Tibial nerve (tissue), 4 donors: Measurements from ENCODE around the gene SLC25A51. TPM values are rescaled to one million over a fixed set of nuclear protein-coding genes. Genes with fewer than 3 reads are reported as not detected.

Experiments used
- DNase-seq, 2 donors: peaks; one replicate each; pipeline ENCODE4 v3.0.0-alpha.2; 2019; ENCODE audit warnings: low spot score in 2 of 2
- H3K27ac ChIP-seq, 4 donors: fragments of 200-600 bp; sonication (generic) in 3 of 4; one replicate each; pipeline ENCODE4 v1.5.1; 2017 to 2019; ENCODE audit warnings: mild to moderate bottlenecking in 1 of 4
- H3K27me3 ChIP-seq, 2 donors: fragments of 200-600 bp; sonication (generic) in 1 of 2; one replicate each; pipeline versions ENCODE4 v1.5.1 to v1.6.0; 2017 to 2019
- H3K36me3 ChIP-seq, 3 donors: fragments of 200-600 bp; sonication (generic); one replicate each; pipeline ENCODE4 v1.5.1; 2018 to 2019
- H3K4me1 ChIP-seq, 4 donors: fragments of 200-600 bp; sonication (generic) in 3 of 4; one replicate each; pipeline ENCODE4 v1.5.1; 2017 to 2019
- H3K4me3 ChIP-seq, 4 donors: fragments of 200-600 bp; sonication (generic) in 3 of 4; one replicate each; pipeline ENCODE4 v1.5.1; 2017 to 2019; ENCODE audit warnings: mild to moderate bottlenecking in 1 of 4, moderate library complexity in 1 of 4
- H3K9me3 ChIP-seq, 4 donors: fragments of 200-600 bp; sonication (generic) in 3 of 4; one replicate each; pipeline ENCODE4 v1.5.1; 2017 to 2019
- CTCF ChIP-seq, 5 experiments: fragments of 200-600 bp in 3 of 5; fragments of 450-650 bp in 2 of 5; sonication (generic) in 3 of 5; IDR thresholded peaks; one replicate each; pipeline ENCODE4 v1.5.1; 2016 to 2019; ENCODE audit warnings: antibody characterized with exemption in 5 of 5, mild to moderate bottlenecking in 3 of 5, moderate library complexity in 2 of 5
- EP300 ChIP-seq, 2 donors: sonication (generic); formaldehyde crosslinking; IDR thresholded peaks; one replicate each; pipeline ENCODE4 v1.6.1; 2017; ENCODE audit warnings: antibody characterized with exemption in 2 of 2, mild to moderate bottlenecking in 1 of 2
- POLR2A ChIP-seq, 2 donors: fragments of 450-650 bp; IDR thresholded peaks; one replicate each; pipeline ENCODE4 v1.6.1; 2017; ENCODE audit warnings: antibody characterized with exemption in 2 of 2, mild to moderate bottlenecking in 2 of 2, moderate library complexity in 2 of 2
- WGBS, 2 donors: methylation state at CpG; one replicate each; pipeline ENCODE4 v1.1.5; 2018; 5-methylcytosine and 5-hydroxymethylcytosine counted together
- total RNA-seq, 4 donors: library from RNA; depleted of rRNA; stranded (reverse); fragments of >200 nt; gene quantifications; one replicate each; pipeline ENCODE4 v1.1.0, GENCODE V29; 2016

Gene SLC25A51
- total RNA-seq, 4 donors from 2014 or later, result 21.6 to 28.4 (median 25.7) TPM

- WGBS, 2 donors, result 68 to 69% methylated on average over 9 of the region's 9 CpGs
- DNase-seq, result no peak
- TF ChIP-seq POLR2A (IDR thresholded peaks at IDR 0.05), result no peak
- TF ChIP-seq EP300 (IDR thresholded peaks at IDR 0.05), result no peak
- TF ChIP-seq CTCF (IDR thresholded peaks at IDR 0.05), result no peak
- peaks cover 0 to 10% (median 0%) of the 10 kb centered on the region in 4 donors for H3K9me3 ChIP-seq
- peaks cover 0 to 6% (median 2%) of the 10 kb centered on the region in 4 donors for H3K4me1 ChIP-seq
- H3K4me3 ChIP-seq, result no peak overlapping the region
- H3K27ac ChIP-seq, result no peak overlapping the region
- peaks cover 0 to 3% (median 0%) of the 10 kb centered on the region in 3 donors for H3K36me3 ChIP-seq
- H3K27me3 ChIP-seq, result no peaks in the 10 kb centered on the region
Measured at GRCh38 chr9:37927132-37927531, 23.2 kb upstream of the SLC25A51 start.

- no peak for TF ChIP-seq EP300 (IDR thresholded peaks at IDR 0.05)
- no peak for TF ChIP-seq POLR2A (IDR thresholded peaks at IDR 0.05)
- TF ChIP-seq CTCF (IDR thresholded peaks at IDR 0.05), result no peak
- Histone ChIP-seq H3K27me3 (no peaks in the 10 kb centered on the region), H3K4me1 (peaks cover 0 to 6% (median 2%) of the 10 kb centered on the region in 4 donors), H3K36me3 (peaks cover 0 to 3% (median 0%) of the 10 kb centered on the region in 3 donors), H3K4me3 (no peak overlapping the region), H3K9me3 (peaks cover 0 to 10% (median 0%) of the 10 kb centered on the region in 4 donors), H3K27ac (no peak overlapping the region)
- 63 to 75% methylated on average over 1 of the region's 1 CpG for WGBS, 2 donors
- DNase-seq, result no peak
Measured at GRCh38 chr9:37926737-37927118, 22.8 kb upstream of the SLC25A51 start.

- H3K4me1 ChIP-seq, result peaks cover 0 to 6% (median 2%) of the 10 kb centered on the region in 4 donors
- no peak for DNase-seq
- 78 to 85% methylated on average over 14 to 15 of the region's 15 CpGs for WGBS, 2 donors
Measured at GRCh38 chr9:37925786-37926736, 22.1 kb upstream of the SLC25A51 start.

GRCh38 chr9:37925006-37925405, 21.1 kb upstream of the SLC25A51 start:
- Histone ChIP-seq H3K36me3 (peaks cover 0 to 3% (median 0%) of the 10 kb centered on the region in 3 donors), H3K4me3 (no peak overlapping the region), H3K27me3 (no peaks in the 10 kb centered on the region), H3K27ac (no peak overlapping the region), H3K4me1 (peaks cover 0 to 8% (median 2%) of the 10 kb centered on the region in 4 donors), H3K9me3 (no peaks in the 10 kb centered on the region)
- no peak for DNase-seq
- no peak for TF ChIP-seq POLR2A (IDR thresholded peaks at IDR 0.05)
- TF ChIP-seq CTCF (IDR thresholded peaks at IDR 0.05), result no peak
- no peak for TF ChIP-seq EP300 (IDR thresholded peaks at IDR 0.05)
- 71 to 72% methylated on average over 6 of the region's 6 CpGs for WGBS, 2 donors

More at GRCh38 chr9:37925786-37926736, 22.1 kb upstream of the SLC25A51 start:
- no peaks in the 10 kb centered on the region for H3K27me3 ChIP-seq
- peaks cover 0 to 3% (median 0%) of the 10 kb centered on the region in 3 donors for H3K36me3 ChIP-seq
- no peak for TF ChIP-seq POLR2A (IDR thresholded peaks at IDR 0.05)
- no peak for TF ChIP-seq CTCF (IDR thresholded peaks at IDR 0.05)
- H3K9me3 ChIP-seq, result peaks cover 0 to 6% (median 0%) of the 10 kb centered on the region in 4 donors
- H3K27ac ChIP-seq, result no peak overlapping the region
- no peak overlapping the region for H3K4me3 ChIP-seq

GRCh38 chr9:37924538-37924937, 20.6 kb upstream of the SLC25A51 start:
- TF ChIP-seq POLR2A (IDR thresholded peaks at IDR 0.05) (no peak), CTCF (IDR thresholded peaks at IDR 0.05) (no peak)
- Histone ChIP-seq H3K27ac (no peak overlapping the region), H3K27me3 (no peaks in the 10 kb centered on the region), H3K4me1 (peaks cover 0 to 13% (median 3%) of the 10 kb centered on the region in 4 donors), H3K36me3 (peaks cover 0 to 3% (median 0%) of the 10 kb centered on the region in 3 donors), H3K4me3 (no peak overlapping the region), H3K9me3 (no peaks in the 10 kb centered on the region)
- DNase-seq, result no peak
